HG03571 (cell line): ENCODE data around the gene SPAG9.
"Not testable (repeated sequence)": the region's sequence is repeated elsewhere in the genome, so short reads cannot be mapped to it uniquely, and the experiment has no call there.

Source experiments
- ATAC-seq: cut with Tn5 transposase; IDR thresholded peaks from one replicate; pipeline ENCODE4 v1.9.1; 2021; ENCODE audit not compliant: unreplicated experiment

The SPAG9 gene

DNA sequence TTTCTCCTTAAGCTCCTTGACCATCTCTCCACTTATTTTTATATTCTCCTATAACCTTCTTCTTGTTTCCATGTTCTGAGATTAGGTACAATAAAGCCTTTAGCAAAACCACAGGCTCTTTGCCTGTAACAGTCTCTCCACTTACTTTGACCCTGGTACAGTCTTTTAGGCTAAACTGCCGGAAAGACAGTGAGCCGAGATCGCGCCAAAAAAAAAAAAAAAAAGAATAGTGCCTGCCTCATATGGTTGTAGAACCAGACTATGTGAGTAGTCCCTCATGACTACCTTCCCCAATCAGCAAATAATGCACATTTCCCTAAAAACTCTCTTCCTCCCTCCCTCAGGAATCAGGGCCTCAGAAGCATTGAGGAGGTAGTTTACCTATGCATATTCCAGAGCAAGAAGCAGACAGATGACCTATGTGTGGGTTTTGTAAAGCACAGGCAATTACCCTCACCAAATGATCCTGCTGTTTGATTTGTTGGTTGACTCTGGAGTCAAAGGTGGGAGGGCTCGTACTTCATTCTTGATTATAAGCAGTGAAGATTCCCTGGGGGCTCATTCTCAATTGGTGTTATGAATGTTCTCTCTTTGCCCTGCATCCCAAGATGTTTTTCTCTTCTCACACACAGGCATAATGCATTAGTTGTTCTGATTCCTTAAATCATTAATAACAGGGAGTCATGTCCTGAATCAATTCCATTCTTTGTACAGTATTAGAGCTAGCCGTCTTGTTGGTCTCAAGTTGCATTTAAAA is 23.8 kb upstream of the SPAG9 start:
- ATAC-seq = no peak

DNA sequence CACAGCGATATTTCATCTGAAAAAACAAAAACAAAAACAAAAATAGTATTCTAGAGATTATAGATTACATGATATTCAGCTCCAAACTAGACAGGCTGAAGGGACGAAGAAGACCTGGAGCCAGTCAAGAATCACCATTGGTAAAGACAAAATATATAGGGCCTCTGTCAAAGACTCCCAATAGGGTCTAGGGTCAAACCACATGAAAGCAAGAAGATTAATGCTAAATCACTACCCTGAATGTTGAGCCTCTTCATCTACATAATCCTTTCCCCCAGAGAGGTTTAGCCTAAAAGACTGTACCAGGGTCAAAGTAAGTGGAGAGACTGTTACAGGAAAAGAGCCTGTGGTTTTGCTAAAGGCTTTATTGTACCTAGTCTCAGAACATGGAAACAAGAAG is 21.9 kb upstream of the SPAG9 start:
- no peak for ATAC-seq

DNA sequence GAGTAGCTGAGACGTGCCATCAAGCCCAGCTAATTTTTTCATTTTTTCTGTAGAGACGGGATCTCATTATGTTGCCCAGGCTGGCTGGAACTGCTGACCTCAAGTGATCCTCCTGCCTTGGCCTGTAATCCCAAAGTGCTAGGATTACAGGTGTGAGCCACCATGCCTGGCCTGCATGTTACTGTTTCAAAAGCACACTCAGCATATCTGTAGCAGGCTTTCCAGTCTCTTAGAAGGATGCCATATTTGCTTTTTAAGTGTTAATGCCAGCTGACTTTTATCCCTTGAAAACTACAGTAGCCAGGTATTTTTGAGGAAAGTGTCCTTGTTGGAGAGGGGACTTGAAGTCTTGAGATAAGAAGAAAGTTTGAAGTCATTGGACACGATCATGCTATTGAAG is 15.3 kb upstream of the SPAG9 start:
- ATAC-seq = no peak

DNA sequence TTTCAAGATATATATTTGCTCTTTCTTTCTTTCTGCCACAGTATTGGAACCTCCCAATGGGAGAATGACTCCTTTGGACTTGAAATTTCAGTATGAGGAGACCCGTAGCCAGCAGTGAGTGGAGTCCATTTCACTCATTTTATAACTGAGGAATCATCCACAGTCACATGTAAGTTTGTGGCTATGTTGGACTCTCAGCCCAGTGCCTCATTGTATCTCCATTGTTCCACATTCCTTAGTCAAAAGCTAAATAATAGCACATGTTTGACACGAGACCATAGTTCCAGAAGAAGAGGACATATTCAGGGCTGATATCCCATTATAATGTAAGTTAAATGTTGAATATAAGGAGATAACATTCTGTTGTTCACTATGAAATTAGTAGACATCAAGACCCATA is 12.7 kb upstream of the SPAG9 start:
- ATAC-seq = no peak

DNA sequence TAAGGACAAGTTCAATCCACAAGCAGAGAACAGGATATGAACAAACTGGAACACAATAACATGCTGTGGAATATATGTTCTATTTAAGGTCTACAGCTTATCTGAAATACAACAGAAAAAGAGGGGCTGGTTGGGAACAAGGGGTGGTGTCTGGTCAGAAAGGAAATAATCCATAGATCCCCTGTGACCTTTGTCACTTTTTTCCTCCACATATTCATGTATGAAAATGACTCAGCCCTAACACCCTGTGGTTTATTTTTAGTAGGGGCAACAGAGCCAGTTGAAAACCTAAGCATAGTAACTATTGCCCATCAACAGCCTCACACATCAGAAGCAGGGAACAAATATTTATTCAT is 12.3 kb upstream of the SPAG9 start:
- ATAC-seq = no peak

DNA sequence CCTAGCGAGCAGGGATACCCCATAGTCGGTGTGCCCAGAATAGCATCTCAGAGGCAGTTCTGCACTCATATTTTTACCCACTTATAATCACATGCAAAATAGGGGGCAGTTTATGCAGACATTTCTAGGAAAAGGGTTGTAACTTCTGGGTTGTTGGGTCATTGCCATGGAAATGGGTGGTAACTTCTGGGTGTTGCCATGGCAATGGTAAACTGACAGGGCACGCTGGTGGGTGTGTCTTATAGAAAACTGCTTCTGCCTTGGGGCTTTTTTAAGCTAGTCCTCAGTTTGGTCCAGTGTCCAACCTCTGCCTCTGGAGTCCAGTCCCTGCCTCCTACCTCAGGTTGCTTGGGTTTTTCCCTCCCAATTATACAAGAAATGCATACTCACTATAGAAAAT is 7.4 kb upstream of the SPAG9 start:
- ATAC-seq = no peak

DNA sequence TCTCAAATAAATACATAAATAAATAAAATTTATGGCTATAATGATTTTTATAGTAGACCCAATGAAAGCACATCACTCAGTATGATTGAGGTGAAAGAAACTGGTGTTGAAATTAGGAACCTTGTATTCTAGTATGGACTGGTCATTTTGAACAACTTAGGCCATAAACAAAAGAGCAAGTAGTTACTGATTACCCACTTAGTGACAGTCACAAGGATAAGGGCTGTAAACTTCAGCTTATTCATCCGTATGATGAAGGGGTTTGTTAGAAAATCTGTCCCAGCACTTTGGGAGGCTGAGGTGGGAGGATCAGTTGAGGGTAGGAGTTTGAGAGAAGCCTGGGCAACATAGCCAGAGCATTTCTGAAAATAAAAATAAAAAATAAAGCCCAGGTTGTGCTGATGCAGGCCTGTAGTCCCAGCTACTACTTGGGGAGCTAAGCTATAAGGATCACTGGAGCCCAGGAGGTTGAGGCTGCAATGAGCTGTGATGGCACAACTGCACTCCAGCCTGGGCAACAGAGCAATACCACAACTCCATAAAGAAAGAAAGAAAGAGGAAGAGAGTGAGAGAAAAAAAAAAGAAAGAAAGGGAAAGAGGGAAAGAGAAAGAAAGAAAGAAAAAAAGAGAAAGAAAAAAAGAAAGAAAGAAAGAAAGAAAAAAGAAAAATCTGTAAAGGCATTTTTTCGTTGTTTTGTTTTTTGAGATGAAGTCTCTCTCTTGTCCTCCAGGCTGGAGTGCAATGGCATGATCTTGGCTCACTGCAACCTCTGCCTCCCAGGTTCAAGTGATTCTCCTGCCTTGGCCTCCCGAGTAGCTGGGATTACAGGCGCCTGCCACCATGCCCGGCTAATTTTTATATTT is 4.2 kb upstream of the SPAG9 start:
- ATAC-seq = no peak

DNA sequence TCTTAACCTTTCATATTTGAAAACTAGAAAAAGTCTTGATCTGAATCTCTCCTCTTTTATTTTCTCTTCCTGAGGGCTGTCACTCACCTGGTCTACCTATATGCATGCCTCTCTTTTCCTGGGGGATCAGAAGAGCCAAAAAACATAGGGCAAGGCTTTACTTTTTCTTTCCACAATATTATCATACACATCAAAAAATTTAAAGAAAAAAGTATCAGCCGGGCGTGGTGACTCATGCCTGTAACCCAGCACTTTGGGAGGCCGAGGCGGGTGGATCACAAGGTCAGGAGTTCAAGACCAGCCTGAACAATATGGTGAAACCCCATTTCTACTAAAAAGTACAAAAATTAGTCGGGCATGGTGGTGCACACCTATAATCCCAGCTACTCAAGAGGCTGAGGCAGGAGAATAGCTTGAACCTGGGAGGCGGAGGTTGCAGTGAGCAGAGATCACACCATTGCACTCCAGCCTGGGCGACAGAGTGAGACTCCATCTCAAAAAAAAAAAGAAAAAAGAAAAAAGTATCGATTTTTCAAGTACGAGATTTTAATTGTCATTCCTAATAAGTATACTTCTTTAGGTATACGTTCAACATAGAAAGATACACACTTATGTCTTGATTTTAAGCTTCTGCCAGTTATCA is 1.9 kb upstream of the SPAG9 start:
- ATAC-seq = not testable (repeated sequence)

DNA sequence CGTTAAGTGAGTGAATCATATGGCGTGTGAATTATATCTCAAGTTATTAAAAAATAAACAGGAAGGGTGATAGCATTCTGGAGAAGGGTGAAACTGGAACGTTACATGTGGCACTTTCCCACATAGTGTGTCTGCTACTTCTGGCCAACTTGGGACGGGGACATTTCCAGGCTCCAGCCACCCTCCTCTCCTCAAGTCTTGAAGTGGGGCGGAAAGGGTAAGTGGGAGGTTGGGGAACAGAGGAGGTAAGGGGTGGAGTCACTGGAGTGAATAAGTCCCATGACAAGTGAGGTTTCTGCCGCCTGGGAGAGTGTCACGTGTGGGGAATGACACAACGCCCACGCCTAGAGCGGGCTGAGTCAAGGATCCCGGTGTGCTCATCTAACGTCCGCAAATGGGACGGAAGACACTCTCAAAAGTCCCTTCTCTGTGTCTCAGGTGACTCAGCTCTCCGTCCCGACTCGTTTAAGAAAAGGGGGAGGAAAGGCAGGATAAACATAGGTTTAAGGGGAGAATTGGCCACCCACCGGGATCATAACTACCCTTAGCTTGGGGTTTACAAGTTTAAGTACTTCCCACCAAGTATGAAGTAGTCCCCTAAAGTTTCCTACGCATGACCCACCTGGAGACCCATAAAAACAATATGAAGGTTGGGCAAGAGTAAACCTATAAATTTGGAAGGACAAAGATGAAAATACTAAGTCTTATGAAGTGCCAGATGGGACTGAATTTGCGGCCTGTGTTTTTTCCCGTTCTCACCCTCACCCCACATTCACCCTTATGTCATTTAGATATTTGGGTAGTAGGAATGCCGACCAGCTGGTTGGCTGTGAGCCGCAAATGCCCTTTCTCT is 1.2 kb upstream of the SPAG9 start:
- no peak for ATAC-seq

DNA sequence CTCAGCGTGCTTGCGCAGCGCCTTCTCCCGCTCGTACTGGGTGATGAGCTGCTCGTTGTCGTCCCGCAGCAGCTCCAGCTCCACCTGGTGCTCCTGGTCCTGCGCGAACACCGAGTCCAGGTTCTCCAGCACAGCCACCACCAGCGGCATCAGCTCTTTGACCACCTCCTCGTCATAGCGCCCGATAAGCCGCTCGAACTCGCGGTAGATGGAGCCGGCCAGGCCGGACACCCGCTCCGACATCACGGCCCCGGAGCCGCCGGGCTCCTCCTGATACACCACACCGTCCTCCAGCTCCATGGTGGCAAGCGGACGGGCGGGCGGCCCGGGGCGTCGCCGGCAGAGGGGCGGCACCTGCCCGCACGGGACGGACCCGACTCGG is 320 bp downstream of the SPAG9 start:
- ATAC-seq = peak; percentile 29

DNA sequence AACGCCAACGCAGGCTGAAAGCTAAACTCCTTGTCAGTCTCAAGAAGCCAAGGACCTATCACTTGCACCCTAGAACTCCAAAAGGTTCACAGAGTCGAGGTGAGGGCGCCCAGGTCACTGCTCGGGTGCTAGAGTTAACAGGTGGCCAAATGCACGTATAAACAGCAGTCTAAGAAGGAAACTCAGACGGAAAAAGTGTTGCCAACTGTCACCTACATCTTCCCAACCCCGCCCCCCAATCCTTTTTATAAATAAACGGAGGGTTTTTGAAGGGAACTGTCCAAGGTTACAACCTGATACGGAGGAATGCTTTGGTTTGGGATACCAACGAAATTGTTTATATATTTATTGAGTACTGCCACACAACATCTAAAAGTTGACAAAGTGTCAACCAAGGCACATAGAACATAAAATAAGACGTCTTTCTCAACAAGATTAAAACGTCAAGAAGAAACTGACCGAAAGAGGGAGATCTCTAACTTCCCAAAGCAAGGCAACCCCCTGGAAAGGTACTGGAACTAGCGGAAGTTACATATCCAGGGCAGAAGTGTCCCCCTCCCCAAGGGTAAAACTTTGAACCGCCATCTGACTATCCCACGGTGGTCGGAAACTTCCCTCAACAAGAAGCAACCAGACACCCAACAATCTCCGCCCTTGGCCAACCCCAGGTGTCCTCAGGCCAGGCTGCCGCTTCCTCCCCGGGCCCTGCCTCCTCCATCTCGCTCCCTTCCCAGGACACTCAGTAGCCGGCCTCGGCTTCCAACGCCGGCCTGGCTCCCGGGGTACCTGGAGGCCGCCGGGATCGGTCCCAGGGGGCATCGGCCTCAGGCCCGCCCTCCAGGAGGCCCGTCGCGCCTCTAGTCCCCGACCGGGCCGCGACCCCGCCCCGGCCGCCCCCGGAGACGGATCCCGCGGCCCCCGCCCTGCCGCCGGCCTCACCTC is 982 bp downstream of the SPAG9 start:
- ATAC-seq = peak; percentile 28

DNA sequence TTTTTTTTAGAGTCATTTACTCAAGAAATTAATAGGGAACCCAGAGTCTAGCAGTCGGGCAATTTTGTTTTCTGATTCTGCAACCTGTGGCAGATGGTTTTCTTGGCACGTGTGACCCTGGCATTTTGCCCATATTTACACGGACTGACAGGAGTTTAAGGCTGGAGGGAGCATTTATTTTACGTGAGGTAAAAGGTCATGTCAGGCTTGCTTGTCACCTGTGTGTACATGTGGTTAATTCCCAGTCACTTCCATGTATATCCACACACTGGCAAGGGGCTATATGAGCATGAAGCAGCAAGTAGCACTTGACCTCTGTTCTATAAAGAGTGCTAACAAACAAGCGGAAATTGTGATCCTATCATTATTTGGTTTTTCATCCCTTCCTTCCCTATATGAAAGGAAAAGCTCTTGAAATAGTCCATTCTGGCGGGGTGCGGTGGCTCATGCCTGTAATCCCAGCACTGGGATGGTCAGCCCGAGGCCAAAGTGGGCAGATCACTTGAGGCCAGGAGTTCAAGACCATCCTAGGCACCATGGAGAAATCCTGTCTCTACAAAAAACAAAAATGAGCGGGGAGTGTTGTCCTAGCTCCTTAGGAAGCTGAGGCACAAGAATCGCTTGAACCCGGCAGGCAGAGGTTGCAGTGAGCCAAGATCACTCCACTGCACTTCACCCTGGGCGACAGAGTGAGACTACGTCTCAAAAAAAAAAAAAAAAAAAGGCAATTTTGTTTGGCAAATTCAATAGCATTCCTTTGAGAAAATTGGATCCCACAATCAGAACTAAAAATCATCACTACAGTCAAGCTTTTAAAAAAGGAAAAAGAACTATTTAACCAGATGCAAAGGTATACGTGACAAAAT is 2.1 kb downstream of the SPAG9 start:
- no peak for ATAC-seq

DNA sequence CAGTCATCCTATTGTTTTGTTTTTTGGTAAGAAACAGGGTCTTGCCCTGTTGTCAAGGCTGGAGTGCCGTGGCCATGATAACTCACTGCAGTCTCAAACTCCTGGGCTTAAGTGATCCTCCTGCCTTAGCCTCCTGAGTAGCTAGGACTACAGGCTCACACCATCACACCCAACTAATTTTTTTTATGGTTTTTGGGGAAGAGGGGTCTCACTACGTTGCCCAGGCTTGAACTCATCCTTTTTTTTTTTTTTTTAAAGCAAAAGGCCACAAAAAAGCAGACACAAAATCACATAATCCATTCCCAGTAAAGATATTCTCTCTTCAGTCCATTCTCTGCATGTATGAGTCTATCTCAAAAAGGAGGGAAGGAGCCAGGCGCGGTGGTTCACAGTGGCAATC is 5.5 kb downstream of the SPAG9 start:
- no peak for ATAC-seq

DNA sequence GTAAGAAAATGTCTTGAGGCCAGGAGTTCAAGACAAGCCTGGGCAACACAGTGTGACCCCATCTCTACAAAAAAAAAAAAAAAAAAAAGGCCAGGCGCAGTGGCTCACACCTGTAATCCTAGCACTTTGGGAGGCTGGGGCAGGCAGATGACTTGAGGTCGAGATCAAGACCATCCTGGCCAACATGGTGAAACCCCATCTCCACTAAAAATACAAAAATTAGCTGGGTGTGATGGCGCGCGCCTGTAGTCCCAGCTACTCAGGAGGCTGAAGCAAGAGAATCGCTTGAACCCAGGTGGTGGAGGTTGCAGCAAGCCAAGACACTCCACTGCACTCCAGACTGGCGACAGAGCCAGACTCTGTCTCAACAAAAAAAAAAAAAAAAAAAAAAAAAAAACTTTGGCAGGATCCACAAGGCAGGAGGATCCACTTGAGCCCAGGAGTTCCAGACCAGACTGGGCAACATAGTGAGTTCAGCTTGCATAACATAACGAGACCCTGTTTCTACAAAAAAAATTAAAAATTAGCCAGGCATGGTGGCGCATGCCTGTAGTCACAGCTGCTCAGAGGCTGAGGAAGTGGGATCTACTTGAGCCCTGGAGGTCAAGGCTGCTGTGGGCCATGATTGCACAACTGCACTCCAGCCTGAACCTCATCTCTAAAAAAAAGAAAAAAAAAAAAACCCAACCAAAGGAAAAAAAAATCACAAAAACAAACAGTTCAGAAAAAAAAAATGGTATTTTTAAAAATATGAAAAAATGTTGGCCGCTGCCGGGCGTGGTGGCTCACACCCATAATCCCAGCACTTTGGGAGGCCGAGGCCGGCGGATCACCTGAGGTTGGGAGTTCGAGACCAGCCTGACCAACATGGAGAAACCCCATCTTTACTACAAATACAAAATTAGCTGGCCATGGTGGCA is 8.1 kb downstream of the SPAG9 start:
- not testable (repeated sequence) for ATAC-seq

DNA sequence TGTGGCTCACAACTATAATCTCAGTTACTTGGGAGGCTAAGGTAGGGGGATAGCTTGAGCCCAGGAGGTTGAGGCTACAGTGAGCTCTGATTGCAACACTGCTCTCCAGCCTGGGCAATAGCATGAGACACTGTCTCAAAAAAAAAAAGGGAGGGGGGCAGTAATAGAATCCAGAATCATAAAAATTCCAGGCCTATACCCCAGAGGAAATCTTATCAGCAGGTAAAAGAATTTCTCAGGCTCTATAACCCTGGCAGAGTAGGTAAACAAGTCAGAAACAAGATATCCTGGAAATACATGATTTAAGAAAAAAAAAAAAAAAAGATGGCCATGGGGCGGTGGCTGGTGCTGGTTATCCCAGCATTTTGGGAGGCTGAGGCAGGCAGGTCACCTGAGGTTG is 12.9 kb downstream of the SPAG9 start:
- ATAC-seq = no peak

DNA sequence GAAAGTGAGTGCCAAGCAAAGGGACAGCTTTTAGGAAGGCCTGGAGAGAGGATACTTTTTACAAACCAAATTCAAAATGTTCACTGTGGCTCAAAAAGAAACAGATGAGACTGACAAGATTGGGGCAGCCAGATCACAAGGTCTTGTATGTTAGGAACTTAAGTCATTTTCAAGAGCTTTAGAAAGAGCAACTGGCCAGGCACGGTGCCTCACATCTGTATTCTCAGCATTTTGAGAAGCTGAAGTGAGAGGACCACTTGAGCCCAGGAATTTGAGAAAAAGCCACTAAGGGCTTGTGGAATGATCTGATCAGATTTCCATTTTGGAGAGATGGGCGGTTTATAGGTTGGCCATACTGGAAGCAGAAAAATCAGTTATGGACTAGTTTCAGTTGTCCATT is 17.2 kb downstream of the SPAG9 start:
- no peak for ATAC-seq

DNA sequence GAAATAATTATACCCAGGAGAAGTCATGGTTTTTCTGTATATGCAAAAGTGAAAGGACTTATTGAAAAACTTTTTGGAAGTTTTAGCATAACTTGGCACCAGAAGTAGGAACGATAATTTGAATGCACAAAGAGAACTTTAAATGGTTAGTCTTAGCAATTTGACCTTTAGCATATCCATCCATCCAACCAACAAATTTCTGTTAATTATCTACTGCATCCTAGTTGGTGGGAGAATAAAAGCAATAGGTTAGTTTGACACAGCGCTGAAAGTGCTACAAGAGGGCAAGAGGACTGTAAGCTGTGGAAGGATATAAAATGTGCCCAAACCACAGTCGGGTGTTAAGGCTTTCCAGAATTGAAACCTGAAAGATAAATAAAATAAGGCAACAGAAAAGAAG is 17.6 kb downstream of the SPAG9 start:
- no peak for ATAC-seq
